Activated naive CD4-positive, alpha-beta T cell treated with anti-CD3 and anti-CD28 coated beads for 36 hours (primary cell): ENCODE data around the gene OR13C8. TPM values are rescaled to one million over a fixed set of nuclear protein-coding genes. Genes with fewer than 3 reads are reported as not detected.
"Not testable (repeated sequence)": the region's sequence is repeated elsewhere in the genome, so short reads cannot be mapped to it uniquely, and the experiment has no call there.

ENCODE experiments used
- CTCF ChIA-PET: fragments of 350-600 bp; sonication (Branson Sonifier 250); formaldehyde crosslinking; loops from one replicate; lab custom pipeline; 2021; ENCODE audit warnings: antibody characterized with exemption; lab: Charles Lee
- DNase-seq: peaks from one replicate; pipeline ENCODE4 v3.0.0-alpha.2; 2020
- H3K27ac Mint-ChIP-seq: one replicate; pipeline ENCODE4 v1.8.0; 2021; ENCODE audit warnings: mild to moderate bottlenecking, mixed read lengths
- H3K27me3 Mint-ChIP-seq: one replicate; pipeline ENCODE4 v1.8.0; 2021; ENCODE audit warnings: low read depth, mixed read lengths
- H3K36me3 Mint-ChIP-seq: one replicate; pipeline ENCODE4 v1.8.0; 2021; ENCODE audit warnings: low read depth, mixed read lengths
- H3K4me1 Mint-ChIP-seq: one replicate; pipeline ENCODE4 v1.8.0; 2021; ENCODE audit warnings: low read depth, mixed read lengths
- H3K4me3 Mint-ChIP-seq: one replicate; pipeline ENCODE4 v1.8.0; 2021; ENCODE audit warnings: mild to moderate bottlenecking, moderate library complexity, mixed read lengths
- H3K9me3 Mint-ChIP-seq: one replicate; pipeline ENCODE4 v1.8.0; 2021; ENCODE audit warnings: mixed read lengths
- intact Hi-C: fragments of 100-400 bp; cut with micrococcal nuclease; formaldehyde crosslinking; loops from one replicate; pipeline ENCODE4 v1.15.1; 2023
- total RNA-seq, 2 experiments: library from RNA; stranded (reverse); gene quantifications; one replicate each; pipeline ENCODE4 v1.2.3, GENCODE V29; 2021

OR13C8 gene
- not detected for total RNA-seq

GRCh38 chr9:104568868-104569267 lies at the start of gene OR13C8:
TSS of gene OR13C8 (plus strand) at chr9:104569168. CDS start at chr9:104569168, 0 bp downstream.
- H3K27me3 Mint-ChIP-seq, result no peaks in the 10 kb centered on the region
- no peak for DNase-seq
- no peaks in the 10 kb centered on the region for H3K36me3 Mint-ChIP-seq
- H3K9me3 Mint-ChIP-seq, result peaks cover 3% of the 10 kb centered on the region
- intact Hi-C loops, result no loop called here
- CTCF ChIA-PET, result no interaction called here
- no peak within 1 kb of the TSS for H3K4me3 Mint-ChIP-seq
- no peaks in the 10 kb centered on the region for H3K4me1 Mint-ChIP-seq
- H3K27ac Mint-ChIP-seq, result no peak within 1 kb of the TSS

- H3K27ac Mint-ChIP-seq, intact Hi-C loops, DNase-seq, H3K9me3 Mint-ChIP-seq, H3K27me3 Mint-ChIP-seq, H3K36me3 Mint-ChIP-seq, H3K4me3 Mint-ChIP-seq, H3K4me1 Mint-ChIP-seq: not testable (repeated sequence)
- CTCF ChIA-PET, result interaction anchor here (1.0 kb wide), 1 partner anchor 44 kb away, joined by 3 read pairs; no protein-coding TSS in a partner anchor
These were observed 48.7 kb upstream of the OR13C8 start for GRCh38 chr9:104520241-104520640.

GRCh38 chr9:104527109-104527508 lies 41.9 kb upstream of the OR13C8 start, which contains the start of gene OR13C4:
TSS of gene OR13C4 (minus strand) at chr9:104527209. CDS start at chr9:104527209, 0 bp downstream.
- H3K36me3 Mint-ChIP-seq, result no peaks in the 10 kb centered on the region
- DNase-seq, result no peak
- no peaks in the 10 kb centered on the region for H3K9me3 Mint-ChIP-seq
- no peak within 1 kb of the TSS for H3K27ac Mint-ChIP-seq
- CTCF ChIA-PET, result no interaction called here
- no peaks in the 10 kb centered on the region for H3K27me3 Mint-ChIP-seq
- H3K4me3 Mint-ChIP-seq, result no peak within 1 kb of the TSS
- intact Hi-C loops, result no loop called here
- H3K4me1 Mint-ChIP-seq, result no peaks in the 10 kb centered on the region

- CTCF ChIA-PET, result no interaction called here
- intact Hi-C loops, result no loop called here
- H3K4me3 Mint-ChIP-seq, result no peak within 1 kb of the TSS
These were observed 32.2 kb upstream of the OR13C8 start, which contains the start of gene OR13C3 for GRCh38 chr9:104536756-104537155. TSS of gene OR13C3 (minus strand) at chr9:104536856. CDS start at chr9:104536723, 133 bp downstream.

GRCh38 chr9:104539275-104539674 lies 29.7 kb upstream of the OR13C8 start:
- intact Hi-C loops, result no loop called here
- Mint-ChIP-seq H3K27me3 (no peaks in the 10 kb centered on the region), H3K4me3 (no peak overlapping the region), H3K27ac (no peak overlapping the region), H3K9me3 (no peaks in the 10 kb centered on the region), H3K4me1 (no peaks in the 10 kb centered on the region), H3K36me3 (no peaks in the 10 kb centered on the region)
- CTCF ChIA-PET, result no interaction called here
- DNase-seq, result no peak

More at GRCh38 chr9:104536756-104537155, 32.2 kb upstream of the OR13C8 start, which contains the start of gene OR13C3:
- H3K9me3 Mint-ChIP-seq, result no peaks in the 10 kb centered on the region
- H3K36me3 Mint-ChIP-seq, result no peaks in the 10 kb centered on the region
- H3K4me1 Mint-ChIP-seq, result no peaks in the 10 kb centered on the region
- H3K27me3 Mint-ChIP-seq, result no peaks in the 10 kb centered on the region
- no peak within 1 kb of the TSS for H3K27ac Mint-ChIP-seq
- DNase-seq, result no peak

GRCh38 chr9:104544644-104545043 lies 24.3 kb upstream of the OR13C8 start:
- CTCF ChIA-PET, result no interaction called here
- no peak for DNase-seq
- Mint-ChIP-seq H3K4me3 (no peak overlapping the region), H3K27me3 (no peaks in the 10 kb centered on the region), H3K4me1 (no peaks in the 10 kb centered on the region), H3K36me3 (no peaks in the 10 kb centered on the region), H3K27ac (no peak overlapping the region), H3K9me3 (no peaks in the 10 kb centered on the region)
- intact Hi-C loops, result no loop called here

GRCh38 chr9:104553261-104553660 lies 15.7 kb upstream of the OR13C8 start:
- no peak overlapping the region for H3K27ac Mint-ChIP-seq
- intact Hi-C loops, result no loop called here
- CTCF ChIA-PET, result no interaction called here
- H3K27me3 Mint-ChIP-seq, result no peaks in the 10 kb centered on the region
- H3K4me1 Mint-ChIP-seq, result no peaks in the 10 kb centered on the region
- no peaks in the 10 kb centered on the region for H3K9me3 Mint-ChIP-seq
- DNase-seq, result no peak
- no peaks in the 10 kb centered on the region for H3K36me3 Mint-ChIP-seq
- no peak overlapping the region for H3K4me3 Mint-ChIP-seq

GRCh38 chr9:104555521-104555920 lies 13.4 kb upstream of the OR13C8 start:
- intact Hi-C loops, result no loop called here
- CTCF ChIA-PET, result no interaction called here
- no peaks in the 10 kb centered on the region for H3K4me1 Mint-ChIP-seq
- H3K27ac Mint-ChIP-seq, result no peak overlapping the region
- DNase-seq, result no peak
- H3K27me3 Mint-ChIP-seq, result no peaks in the 10 kb centered on the region
- H3K9me3 Mint-ChIP-seq, result no peaks in the 10 kb centered on the region
- no peaks in the 10 kb centered on the region for H3K36me3 Mint-ChIP-seq
- H3K4me3 Mint-ChIP-seq, result no peak overlapping the region

GRCh38 chr9:104556830-104557634 lies 11.9 kb upstream of the OR13C8 start:
- Mint-ChIP-seq H3K36me3 (no peaks in the 10 kb centered on the region), H3K4me3 (no peak overlapping the region), H3K27ac (no peak overlapping the region), H3K9me3 (no peaks in the 10 kb centered on the region), H3K4me1 (no peaks in the 10 kb centered on the region), H3K27me3 (no peaks in the 10 kb centered on the region)
- intact Hi-C loops, result no loop called here
- no peak for DNase-seq
- CTCF ChIA-PET, result no interaction called here

GRCh38 chr9:104564358-104564757 lies 4.6 kb upstream of the OR13C8 start:
- CTCF ChIA-PET, result interaction anchor here (1.1 kb wide), 1 partner anchor 44 kb away, joined by 3 read pairs; no protein-coding TSS in a partner anchor
- intact Hi-C loops, result no loop called here
- Mint-ChIP-seq H3K4me1 (no peaks in the 10 kb centered on the region), H3K9me3 (no peaks in the 10 kb centered on the region), H3K36me3 (no peaks in the 10 kb centered on the region), H3K4me3 (no peak overlapping the region), H3K27ac (no peak overlapping the region), H3K27me3 (no peaks in the 10 kb centered on the region)
- no peak for DNase-seq

GRCh38 chr9:104572612-104573011 lies 3.6 kb downstream of the OR13C8 start:
- no peaks in the 10 kb centered on the region for H3K36me3 Mint-ChIP-seq
- no peaks in the 10 kb centered on the region for H3K4me1 Mint-ChIP-seq
- intact Hi-C loops, result no loop called here
- no peak for DNase-seq
- peaks cover 3% of the 10 kb centered on the region for H3K9me3 Mint-ChIP-seq
- H3K27ac Mint-ChIP-seq, result no peak overlapping the region
- CTCF ChIA-PET, result no interaction called here
- H3K4me3 Mint-ChIP-seq, result no peak overlapping the region
- H3K27me3 Mint-ChIP-seq, result no peaks in the 10 kb centered on the region

- no peaks in the 10 kb centered on the region for H3K36me3 Mint-ChIP-seq
- H3K4me1 Mint-ChIP-seq, result no peaks in the 10 kb centered on the region
- no peak overlapping the region for H3K4me3 Mint-ChIP-seq
- intact Hi-C loops, result no loop called here
- CTCF ChIA-PET, result interaction anchor here (0.6 kb wide), 1 partner anchor 691 kb away, joined by 4 read pairs; no protein-coding TSS in a partner anchor
- no peak overlapping the region for H3K27ac Mint-ChIP-seq
- H3K9me3 Mint-ChIP-seq, result peaks cover 3% of the 10 kb centered on the region
- H3K27me3 Mint-ChIP-seq, result no peaks in the 10 kb centered on the region
- DNase-seq, result no peak
These were observed 6.5 kb downstream of the OR13C8 start for GRCh38 chr9:104575456-104575855.

- H3K9me3 Mint-ChIP-seq, result peaks cover 3% of the 10 kb centered on the region
- no peaks in the 10 kb centered on the region for H3K27me3 Mint-ChIP-seq
- DNase-seq, result no peak
- intact Hi-C loops, result no loop called here
- H3K36me3 Mint-ChIP-seq, result no peaks in the 10 kb centered on the region
- no peaks in the 10 kb centered on the region for H3K4me1 Mint-ChIP-seq
- H3K27ac Mint-ChIP-seq, result no peak overlapping the region
- CTCF ChIA-PET, result no interaction called here
- H3K4me3 Mint-ChIP-seq, result no peak overlapping the region
These were observed 8.3 kb downstream of the OR13C8 start for GRCh38 chr9:104577263-104577662.
